Measurements from ENCODE around the gene KNDC1. TPM values are rescaled to one million over a fixed set of nuclear protein-coding genes. Genes with fewer than 3 reads are reported as not detected.

The KNDC1 gene
- total and polyA plus RNA-seq, 2 of the 4 experiments (the other 2 are of a cell fraction): 0.18 to 1.1 TPM

DNA sequence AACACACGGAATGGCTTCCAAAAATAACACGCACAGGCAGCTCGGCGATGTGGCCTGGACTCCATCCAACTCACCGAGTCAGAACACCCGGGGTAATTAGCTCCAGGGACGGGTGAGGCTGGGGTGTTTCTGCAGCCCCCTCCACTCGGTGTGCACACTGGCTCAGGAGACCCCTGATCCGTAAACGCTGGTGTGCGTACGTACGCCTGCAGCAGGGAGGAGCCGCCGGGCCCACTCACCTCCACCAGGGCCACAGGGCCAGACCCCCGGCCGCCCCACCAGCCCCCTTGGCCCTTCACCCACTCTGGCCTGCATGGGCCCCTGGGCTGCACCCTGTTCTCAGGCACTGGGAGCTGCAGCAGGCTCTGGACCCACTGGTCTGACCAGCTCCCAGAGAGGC is 47.6 kb downstream of the KNDC1 start:
- H2BK5ac ChIP-seq (ENCODE audit: low read depth, low read length, poor library complexity, severe bottlenecking): no peak overlapping the region
- H4K8ac ChIP-seq (ENCODE audit: low read depth in 2 of 2, low read length in 2 of 2): no peak overlapping the region
- no peak overlapping the region for H2AK5ac ChIP-seq (ENCODE audit: low read depth, low read length)
- no peak overlapping the region for H2AFZ ChIP-seq (replicated peaks; ENCODE audit: low read length, poor library complexity)
- H3K9me1 ChIP-seq (ENCODE audit: insufficient read depth, low read length): no peaks in the 10 kb centered on the region
- H2BK120ac ChIP-seq (ENCODE audit: low read depth, low read length): no peak overlapping the region
- no peaks in the 10 kb centered on the region for H3K9me3 ChIP-seq (ENCODE audit: control insufficient read depth, insufficient read depth, low read length)
- 60% methylated on average over 1 of the region's 17 CpGs; no CpG with 5 or more reads in 1 of the 2 experiments for WGBS, 2 experiments (ENCODE audit: extremely low coverage in 2 of 2, insufficient read length in 1 of 2)
- DNase-seq (no peak), ATAC-seq (ENCODE audit: low read depth) (no peak)
- no peak overlapping the region for H3K56ac ChIP-seq (ENCODE audit: extremely low read depth, insufficient read depth, low read length)
- no peak overlapping the region for H3K23ac ChIP-seq (ENCODE audit: low read depth, low read length)
- no peaks in the 10 kb centered on the region for H3K4me1 ChIP-seq (ENCODE audit: control insufficient read depth, insufficient read depth, low read length)
- no peak overlapping the region for H3K14ac ChIP-seq (replicated peaks; ENCODE audit: low read depth, low read length)
- H4K20me1 ChIP-seq (ENCODE audit: insufficient read depth, low read length): no peaks in the 10 kb centered on the region
- no peak overlapping the region for H2AK9ac ChIP-seq (replicated peaks; ENCODE audit: low read depth, low read length, poor library complexity)
- H4K5ac ChIP-seq (ENCODE audit: low read depth, low read length): no peak overlapping the region
- TF ChIP-seq CHD1 (IDR thresholded peaks at IDR 0.05; ENCODE audit: low read depth, low read length) (no peak), NFE2L2 (IDR thresholded peaks at IDR 0.05; ENCODE audit: low read depth, low read length) (no peak), RCOR1 (IDR thresholded peaks at IDR 0.05; ENCODE audit: insufficient replicate concordance, low read length) (no peak), MXI1 (IDR thresholded peaks at IDR 0.05; ENCODE audit: borderline replicate concordance, low read depth, low read length) (no peak), MAFK (IDR thresholded peaks at IDR 0.05; ENCODE audit: low read depth, low read length) (no peak), POLR2A (IDR thresholded peaks at IDR 0.05; ENCODE audit: low read depth, low read length) (no peak), BHLHE40 (IDR thresholded peaks at IDR 0.05; ENCODE audit: low read depth, low read length) (no peak), RFX5 (IDR thresholded peaks at IDR 0.05; ENCODE audit: low read depth, low read length) (no peak)
- no peak overlapping the region for H3K4me3 ChIP-seq (ENCODE audit: insufficient read depth, low read depth, low read length)
- POLR2A ChIA-PET (ENCODE audit: unreplicated experiment): no interaction called here
- no peak overlapping the region for H3K27ac ChIP-seq (ENCODE audit: insufficient read depth, low read length)
- no peaks in the 10 kb centered on the region for H3K36me3 ChIP-seq (ENCODE audit: control insufficient read depth, insufficient read depth, low read length)
- no peak overlapping the region for H4K91ac ChIP-seq (ENCODE audit: insufficient read depth, low read depth, low read length)
- H2BK20ac ChIP-seq (ENCODE audit: low read depth, low read length): no peak overlapping the region
- intact Hi-C loops (cut with micrococcal nuclease) (no loop called here), dilution Hi-C loops (cut with HindIII; ENCODE audit: low sequenced_read_pairs, unreplicated experiment) (no loop called here), in situ Hi-C loops (cut with MboI; ENCODE audit: low sequenced_read_pairs) (no loop called here)
- H2BK15ac ChIP-seq (ENCODE audit: low read depth, low read length): no peak overlapping the region
- CTCF ChIA-PET: no interaction called here
- H3K9ac ChIP-seq (ENCODE audit: low read depth, low read length): no peak overlapping the region
- no peak overlapping the region for H3K4ac ChIP-seq (ENCODE audit: low read depth, low read length)
- H3K18ac ChIP-seq (ENCODE audit: low read depth, low read length): no peak overlapping the region
- no peak overlapping the region for H3K4me2 ChIP-seq (ENCODE audit: low read depth, low read length)
- no peaks in the 10 kb centered on the region for H3K79me1 ChIP-seq (ENCODE audit: low read depth in 1 of 2, low read length in 2 of 2)
- no peaks in the 10 kb centered on the region for H3K27me3 ChIP-seq (ENCODE audit: control insufficient read depth, insufficient read depth, low read length)
- BruUV-seq (replicated peaks): no TSS peak
